ENCODE measurements around the gene CASKIN1. TPM values are rescaled to one million over a fixed set of nuclear protein-coding genes. Genes with fewer than 3 reads are reported as not detected.
"Not testable (repeated sequence)": the region's sequence is repeated elsewhere in the genome, so short reads cannot be mapped to it uniquely, and the experiment has no call there.

Gene CASKIN1
- total RNA-seq, 2 donors from 2014 or later: 5.9 to 6.1 TPM

- intact Hi-C loops (cut with DNase I): no loop called here
- DNase-seq (no peak), ATAC-seq (no peak)
Measured at GRCh38 chr16:2151188-2152091, 45.0 kb downstream of the CASKIN1 start.

DNA sequence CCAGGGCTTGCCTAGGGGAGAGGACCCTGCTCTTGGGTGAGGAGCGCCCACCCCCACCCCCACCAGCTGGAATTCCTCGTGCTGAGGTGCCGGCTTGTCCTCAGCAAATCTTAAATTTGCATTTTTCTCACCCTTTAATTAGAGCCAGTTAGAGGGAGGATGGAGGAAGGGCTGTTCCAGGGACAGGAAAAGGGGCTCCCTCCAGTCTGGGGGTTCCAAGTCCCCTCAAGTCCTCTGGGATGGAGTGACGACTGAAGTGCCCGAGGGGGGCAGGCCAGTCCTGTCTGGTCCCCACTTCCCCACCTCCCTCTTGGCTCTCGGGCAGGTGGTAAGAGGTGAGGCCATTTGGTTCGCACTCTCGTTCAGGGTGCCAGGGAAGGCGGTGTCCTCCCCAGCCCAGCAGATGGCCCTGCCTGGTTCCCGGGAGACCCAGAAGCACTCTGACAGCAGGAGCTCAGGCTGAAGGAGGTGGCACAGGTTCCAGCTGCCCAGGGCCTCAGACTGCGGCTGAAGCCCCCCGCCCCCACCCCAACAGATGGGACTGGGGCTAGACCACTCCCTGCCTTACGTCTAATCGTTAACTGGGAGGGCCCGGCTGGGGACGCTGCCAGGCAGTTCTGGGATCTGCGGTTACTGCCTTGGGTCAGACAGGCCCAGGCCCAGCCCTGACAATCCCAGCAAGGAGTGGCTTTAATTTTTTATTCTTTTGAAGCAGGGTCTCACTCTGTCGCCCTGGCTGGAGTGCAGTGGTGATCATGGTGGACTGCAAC, 45.8 kb downstream of the CASKIN1 start:
- intact Hi-C loops (cut with DNase I): no loop called here
- ATAC-seq: no peak
- DNase-seq: no peak

DNA sequence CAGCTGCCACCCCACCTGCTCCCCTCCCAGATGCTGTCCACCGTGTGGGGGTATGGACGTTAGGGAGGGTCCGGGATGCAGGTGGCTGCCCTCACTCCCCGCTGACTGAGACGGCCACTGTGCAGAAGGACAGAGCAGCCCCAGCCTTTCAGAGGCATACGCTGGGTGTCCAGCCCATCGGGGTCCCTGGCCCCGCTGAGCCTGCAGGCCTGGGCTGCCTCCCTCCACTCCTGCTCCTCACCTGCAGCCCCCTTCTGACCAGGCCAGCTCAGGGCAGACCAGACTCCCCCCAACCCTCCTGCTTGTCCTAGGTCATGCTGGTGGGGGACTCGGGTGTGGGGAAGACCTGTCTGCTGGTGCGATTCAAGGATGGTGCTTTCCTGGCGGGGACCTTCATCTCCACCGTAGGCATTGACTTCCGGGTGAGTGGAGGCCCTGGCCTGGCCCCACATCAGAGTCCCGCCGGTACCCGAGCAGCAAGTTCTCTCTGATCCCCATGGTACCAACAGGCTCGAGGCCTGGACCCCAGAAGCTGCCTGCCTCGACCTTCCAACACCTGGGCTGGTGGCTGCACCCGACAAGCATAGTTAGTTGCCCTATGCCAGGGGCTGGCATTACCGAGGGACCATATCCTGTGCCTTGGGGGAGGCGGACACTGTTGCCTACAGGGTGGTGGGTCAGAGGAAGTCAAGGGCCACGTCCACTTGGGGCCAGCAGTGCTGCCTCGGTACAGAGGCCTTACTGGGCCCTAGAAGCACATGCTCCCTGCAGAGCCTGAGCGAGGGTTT, 46.6 kb downstream of the CASKIN1 start:
- ATAC-seq (no peak), DNase-seq (peak; percentile 34)
- intact Hi-C loops (cut with DNase I): no loop called here

DNA sequence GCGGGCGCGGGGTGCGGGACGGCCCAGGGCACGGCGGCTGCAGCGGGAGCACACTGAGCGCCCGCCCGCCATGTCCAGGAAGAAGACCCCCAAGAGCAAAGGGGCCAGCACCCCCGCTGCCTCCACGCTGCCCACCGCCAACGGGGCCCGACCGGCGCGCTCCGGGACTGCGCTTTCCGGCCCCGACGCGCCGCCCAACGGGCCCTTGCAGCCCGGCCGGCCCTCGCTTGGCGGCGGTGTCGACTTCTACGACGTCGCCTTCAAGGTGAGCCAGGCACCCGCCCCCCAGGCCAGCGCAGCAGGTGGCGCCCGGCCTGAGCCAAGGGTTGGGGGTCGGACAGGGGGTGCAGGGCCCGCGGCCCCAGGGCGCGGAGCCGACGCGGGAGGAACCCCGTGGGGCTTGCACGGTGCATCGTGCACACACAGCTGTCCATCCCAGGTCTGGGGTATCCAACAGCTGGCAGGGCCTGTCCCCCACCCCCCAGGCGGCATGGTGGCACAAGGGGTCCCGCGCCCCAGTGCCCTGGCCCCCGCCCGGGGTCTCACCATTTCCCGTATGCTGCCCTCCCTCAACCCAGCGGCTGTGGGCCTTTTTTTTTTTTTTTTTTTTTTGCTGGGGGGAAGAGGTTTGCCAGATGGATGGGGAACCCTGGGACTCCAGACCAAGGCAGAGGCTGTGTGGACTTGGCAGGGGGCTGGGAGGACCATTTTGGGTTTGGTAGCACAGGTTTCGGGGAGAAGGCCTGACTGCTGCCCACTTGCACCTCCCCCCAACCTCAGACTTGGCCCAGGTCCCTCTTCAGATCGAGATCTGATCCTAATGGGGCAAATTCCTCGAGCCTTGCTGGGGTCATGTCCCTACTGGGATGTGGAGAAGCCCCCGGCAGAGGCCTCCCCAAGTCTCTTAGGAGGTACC, 47.4 kb downstream of the CASKIN1 start:
- no peak for ATAC-seq
- intact Hi-C loops (cut with DNase I): no loop called here
- DNase-seq: no peak

GRCh38 chr16:2147981-2148671, 48.3 kb downstream of the CASKIN1 start, which contains the start of gene RAB26:
TSS of gene RAB26 (plus strand) at chr16:2148625. CDS start at chr16:2148784, 159 bp downstream.
- DNase-seq: peak; percentile 84
- peak; percentile 83 to 92 for ATAC-seq
- intact Hi-C loops (cut with DNase I): no loop called here

GRCh38 chr16:2147378-2147777, 49.0 kb downstream of the CASKIN1 start:
- intact Hi-C loops (cut with DNase I): no loop called here
- ATAC-seq (no peak), DNase-seq (peak; percentile 25)

DNA sequence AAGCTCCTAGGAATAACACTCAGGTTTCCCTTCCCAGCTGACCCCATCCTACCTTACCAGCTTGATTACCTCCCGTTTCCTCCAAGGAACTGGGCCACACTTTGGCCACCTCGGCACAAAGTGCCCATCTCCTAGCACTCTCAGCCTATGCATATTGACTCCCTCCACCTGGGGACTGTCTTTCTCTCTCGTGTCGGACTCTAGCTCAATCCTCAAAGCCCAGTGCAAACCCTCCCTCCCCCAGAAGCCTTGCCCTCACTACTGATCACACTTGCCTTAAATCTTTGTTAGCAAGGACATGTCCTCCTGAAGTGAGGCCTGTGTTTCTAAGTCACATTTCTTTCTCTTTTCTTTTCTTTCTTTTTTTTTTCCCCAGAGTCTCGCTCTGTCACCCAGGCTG, 50.6 kb downstream of the CASKIN1 start:
- intact Hi-C loops (cut with DNase I): no loop called here
- no peak for DNase-seq
- no peak for ATAC-seq

DNA sequence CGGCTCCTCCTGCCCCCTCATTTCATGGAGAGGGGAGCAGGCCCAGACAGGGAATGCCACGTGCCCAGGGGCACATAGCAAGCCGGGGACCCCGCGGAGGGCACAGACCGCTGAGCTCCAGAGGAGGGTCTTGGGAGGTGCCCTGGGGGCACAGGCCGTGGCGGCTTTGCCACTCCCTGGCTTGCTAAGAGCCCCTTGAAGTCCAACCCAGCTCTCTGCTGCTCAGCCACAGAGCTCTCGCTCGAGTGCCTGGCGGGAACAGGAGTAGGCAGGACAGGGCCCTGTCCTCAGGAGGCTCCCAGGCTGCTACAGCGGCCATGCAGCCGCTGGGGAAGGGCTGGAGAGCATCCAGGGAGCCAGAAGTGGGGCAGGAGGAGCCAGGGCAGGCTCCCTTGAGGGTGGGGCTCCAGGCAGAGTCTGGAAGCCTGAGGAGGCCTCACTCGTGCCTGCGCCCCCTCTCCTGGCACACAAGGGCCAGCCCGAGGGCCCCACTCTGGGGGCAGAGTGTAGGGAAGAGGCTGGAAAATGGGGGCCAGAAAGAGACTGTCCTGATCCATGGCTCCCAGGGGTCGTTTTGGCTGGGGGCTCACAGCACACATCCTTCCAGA, 52.4 kb downstream of the CASKIN1 start:
- intact Hi-C loops (cut with DNase I): loop anchor here in 1 of 2 donors (5.0 kb wide), 1 partner anchor 122 kb away; no protein-coding TSS in a partner anchor
- DNase-seq (no peak), ATAC-seq (no peak)

GRCh38 chr16:2142942-2143877, 53.2 kb downstream of the CASKIN1 start:
- DNase-seq (no peak), ATAC-seq (no peak)
- intact Hi-C loops (cut with DNase I): loop anchor here in 1 of 2 donors (5.0 kb wide), 1 partner anchor 121 kb away; no protein-coding TSS in a partner anchor

DNA sequence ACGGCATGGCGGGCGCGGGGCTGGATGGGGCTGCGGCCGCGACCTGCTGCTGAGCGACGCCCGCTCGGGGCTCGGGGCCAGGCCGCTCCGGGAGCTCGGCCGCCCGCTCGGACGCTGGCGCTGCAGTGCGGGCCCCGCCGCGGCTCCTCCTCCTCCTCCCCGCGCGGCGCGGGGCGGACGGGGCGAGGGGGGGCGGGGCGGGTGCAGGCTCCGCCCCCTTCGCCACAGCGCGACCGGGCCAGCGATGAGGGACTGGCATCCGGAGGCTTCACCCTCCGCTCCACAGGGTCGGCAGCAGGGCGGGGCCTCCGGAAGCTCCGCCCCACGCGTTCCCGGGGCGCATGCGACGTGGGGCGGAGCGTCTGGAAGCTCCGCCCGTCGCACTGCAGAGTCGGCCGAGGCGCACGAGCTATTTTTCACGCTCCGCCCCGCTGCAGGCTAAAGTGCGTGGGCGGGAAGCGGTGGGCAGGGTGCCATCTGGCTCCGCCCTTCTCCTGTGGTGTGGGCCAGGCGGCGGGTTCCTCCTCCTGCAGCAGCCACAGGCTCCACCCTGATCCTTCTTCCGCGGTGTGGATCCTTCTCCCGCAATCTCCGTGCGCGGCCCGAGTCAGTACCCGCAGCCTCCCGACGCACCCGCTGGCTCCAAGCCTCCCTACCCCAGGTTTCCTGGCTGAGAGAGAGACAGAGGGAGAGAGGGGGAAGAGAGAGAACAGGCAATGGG, 60.5 kb downstream of the CASKIN1 start, which contains the start of gene PKD1:
PKD1 (minus strand) TSS at position 129 of the 721 bp plus-strand sequence. CDS start 209 bp downstream, outside the sequence.
- ATAC-seq (peak; percentile 88 to 96), DNase-seq (peak; percentile 98)
- intact Hi-C loops (cut with DNase I): not testable (repeated sequence)

- ATAC-seq; DNase-seq; intact Hi-C loops (cut with DNase I): not testable (repeated sequence)
Measured at GRCh38 chr16:2135071-2135470, 61.3 kb downstream of the CASKIN1 start.

GRCh38 chr16:2133797-2134196, 62.6 kb downstream of the CASKIN1 start:
- ATAC-seq; DNase-seq; intact Hi-C loops (cut with DNase I): not testable (repeated sequence)

- DNase-seq; ATAC-seq; intact Hi-C loops (cut with DNase I): not testable (repeated sequence)
Measured at GRCh38 chr16:2129890-2130447, 66.4 kb downstream of the CASKIN1 start.

GRCh38 chr16:2129251-2129650, 67.2 kb downstream of the CASKIN1 start:
- not testable (repeated sequence) for ATAC-seq, DNase-seq

More at GRCh38 chr16:2129251-2129650, 67.2 kb downstream of the CASKIN1 start:
- intact Hi-C loops (cut with DNase I): not testable (repeated sequence)

Measured in left cardiac atrium (tissue), 4 donors.